Jurkat, Clone E6-1 (cell line): ENCODE data around the gene GAMT.
A peak's percentile ranks its signal among the peaks of the same experiment; 100 is the strongest.
"Not testable (repeated sequence)": the region's sequence is repeated elsewhere in the genome, so short reads cannot be mapped to it uniquely, and the experiment has no call there.

ENCODE experiments used
- DNase-seq: peaks from one replicate; pipeline ENCODE4 v3.0.0-alpha.2; 2011; ENCODE audit warnings: low read depth, low spot score
- H3K4me3 ChIP-seq: 2 replicates; pipeline ENCODE4 v1.5.1; 2011; ENCODE audit warnings: mild to moderate bottlenecking, low read length, control low read depth, moderate library complexity

Gene GAMT

GRCh38 chr19:1421218-1421957, 20.0 kb upstream of the GAMT start:
- no peak overlapping the region for H3K4me3 ChIP-seq

GRCh38 chr19:1420590-1420989, 19.2 kb upstream of the GAMT start:
- no peak for DNase-seq
- H3K4me3 ChIP-seq, result no peak overlapping the region

More at GRCh38 chr19:1421218-1421957, 20.0 kb upstream of the GAMT start:
- DNase-seq, result no peak

- H3K4me3 ChIP-seq, DNase-seq: not testable (repeated sequence)
Observed at GRCh38 chr19:1420085-1420484, 18.7 kb upstream of the GAMT start.

- no peak for DNase-seq
- H3K4me3 ChIP-seq, result no peak overlapping the region
Observed at GRCh38 chr19:1418951-1419738, 17.8 kb upstream of the GAMT start.

GRCh38 chr19:1418496-1418775, 17.1 kb upstream of the GAMT start:
- H3K4me3 ChIP-seq, result no peak overlapping the region
- DNase-seq, result no peak

GRCh38 chr19:1417681-1418495, 16.5 kb upstream of the GAMT start:
- H3K4me3 ChIP-seq, result no peak overlapping the region
- no peak for DNase-seq

- DNase-seq, result no peak
- no peak overlapping the region for H3K4me3 ChIP-seq
Observed at GRCh38 chr19:1417145-1417544, 15.8 kb upstream of the GAMT start.

- H3K4me3 ChIP-seq, result no peak overlapping the region
- DNase-seq, result no peak
Observed at GRCh38 chr19:1416014-1416841, 14.9 kb upstream of the GAMT start.

- H3K4me3 ChIP-seq, result no peak overlapping the region
- no peak for DNase-seq
Observed at GRCh38 chr19:1412995-1413800, 11.9 kb upstream of the GAMT start.

GRCh38 chr19:1412323-1412923, 11.1 kb upstream of the GAMT start:
- no peak for DNase-seq
- no peak overlapping the region for H3K4me3 ChIP-seq

GRCh38 chr19:1411255-1412191, 10.2 kb upstream of the GAMT start:
- DNase-seq, result no peak
- no peak overlapping the region for H3K4me3 ChIP-seq

- DNase-seq, result no peak
- H3K4me3 ChIP-seq, result no peak overlapping the region
Observed at GRCh38 chr19:1410789-1411188, 9.4 kb upstream of the GAMT start.

GRCh38 chr19:1410136-1410786, 8.9 kb upstream of the GAMT start:
- H3K4me3 ChIP-seq, result no peak overlapping the region
- DNase-seq, result no peak

- peak overlapping the region; percentile 82 for H3K4me3 ChIP-seq
- no peak for DNase-seq
Observed at GRCh38 chr19:1409204-1410005, 8.1 kb upstream of the GAMT start.

- DNase-seq, result no peak
- peak overlapping the region; percentile 82 for H3K4me3 ChIP-seq
Observed at GRCh38 chr19:1408300-1409203, 7.2 kb upstream of the GAMT start.
